ENCODE measurements around the gene OTOGL. TPM values are rescaled to one million over a fixed set of nuclear protein-coding genes. Genes with fewer than 3 reads are reported as not detected.
A peak's percentile ranks its signal among the peaks of the same experiment; 100 is the strongest.

The OTOGL gene
- total and polyA plus RNA-seq, 12 donors: 0.04 to 0.52 (median 0.13) TPM; not detected in 1

DNA sequence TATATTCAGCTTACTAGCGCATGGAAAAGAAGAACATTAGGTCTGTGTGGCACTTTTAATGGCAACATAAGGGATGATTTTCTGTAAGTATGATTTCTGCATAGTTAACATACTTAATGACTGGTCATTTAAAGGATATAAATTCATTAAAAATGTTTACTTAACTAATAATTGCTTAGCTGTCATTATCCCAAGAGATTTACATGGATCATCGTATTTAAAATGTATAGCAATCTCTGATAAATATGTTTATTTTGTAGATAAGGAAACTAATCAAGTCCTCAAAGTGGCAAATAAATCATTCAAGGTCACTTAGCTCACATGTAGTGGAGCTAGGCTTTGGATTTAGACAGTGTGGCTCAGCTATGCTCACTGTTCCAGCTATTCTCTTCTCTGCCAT lies 158.6 kb downstream of the OTOGL start:
- 48 to 68% (median 61%) methylated on average over 2 of the region's 2 CpGs for WGBS, 4 donors
- no peaks in the 10 kb centered on the region for H3K9me3 ChIP-seq (replicated peaks in 1 of 3)

DNA sequence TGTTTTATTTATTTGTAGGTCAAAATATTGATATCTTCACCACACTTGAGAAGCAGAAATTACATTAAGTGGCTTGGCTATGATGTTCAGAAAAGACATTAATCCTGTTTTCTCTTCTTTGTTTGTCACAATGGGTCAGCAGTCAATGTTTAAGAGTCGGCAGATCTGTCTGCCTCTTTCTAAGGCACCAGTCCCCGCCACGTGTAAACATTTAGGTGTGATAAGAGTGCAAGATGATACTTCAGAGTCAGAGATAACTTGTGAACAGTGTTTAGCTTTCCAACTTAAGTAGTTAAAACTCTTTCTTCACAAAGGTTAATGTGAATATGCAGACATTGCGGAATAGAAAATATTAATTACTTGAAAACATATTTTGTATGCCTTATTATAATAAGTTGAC lies 160.9 kb downstream of the OTOGL start:
- no peak overlapping the region for H3K27ac ChIP-seq
- no peaks in the 10 kb centered on the region for H3K4me1 ChIP-seq (replicated peaks in 1 of 2)
- intact Hi-C loops (cut with DNase I): loop anchor here in 1 of 2 donors (10.0 kb wide), 2 partner anchors 705 to 855 kb away; no protein-coding TSS in a partner anchor
- WGBS, 4 donors: 64 to 72% (median 65%) methylated on average over 4 of the region's 4 CpGs
- DNase-seq: no peak
- peaks cover 5% of the 10 kb centered on the region for H3K27me3 ChIP-seq
- TF ChIP-seq POLR2A (IDR thresholded peaks at IDR 0.05) (no peak), CTCF (IDR thresholded peaks at IDR 0.05) (no peak)
- H3K9me3 ChIP-seq (replicated peaks in 1 of 3): no peaks in the 10 kb centered on the region
- no peaks in the 10 kb centered on the region for H3K36me3 ChIP-seq (replicated peaks in 1 of 2)
- H3K4me3 ChIP-seq: peak overlapping the region in 1 of 4 donors; percentile 6

More for the DNA sequence above, 158.6 kb downstream of the OTOGL start:
- TF ChIP-seq POLR2A (IDR thresholded peaks at IDR 0.05) (no peak), CTCF (IDR thresholded peaks at IDR 0.05) (no peak)
- DNase-seq: no peak
- intact Hi-C loops (cut with DNase I): no loop called here
- Histone ChIP-seq H3K4me1 (replicated peaks in 1 of 2) (no peaks in the 10 kb centered on the region), H3K27ac (no peak overlapping the region), H3K4me3 (no peak overlapping the region), H3K27me3 (peaks cover 5% of the 10 kb centered on the region), H3K36me3 (replicated peaks in 1 of 2) (no peaks in the 10 kb centered on the region)

GRCh38 chr12:80261403-80261802 lies 162.1 kb downstream of the OTOGL start:
- H3K36me3 ChIP-seq (replicated peaks in 1 of 2): no peaks in the 10 kb centered on the region
- TF ChIP-seq CTCF (IDR thresholded peaks at IDR 0.05) (no peak), POLR2A (IDR thresholded peaks at IDR 0.05) (no peak)
- intact Hi-C loops (cut with DNase I): loop anchor here in 1 of 2 donors (10.0 kb wide), 2 partner anchors 707 to 857 kb away; no protein-coding TSS in a partner anchor
- H3K27me3 ChIP-seq: peaks cover 5% of the 10 kb centered on the region
- H3K4me1 ChIP-seq (replicated peaks in 1 of 2): no peaks in the 10 kb centered on the region
- H3K4me3 ChIP-seq: no peak overlapping the region
- 73 to 79% (median 77%) methylated on average over 3 of the region's 3 CpGs for WGBS, 4 donors
- H3K9me3 ChIP-seq (replicated peaks in 1 of 3): no peaks in the 10 kb centered on the region
- no peak overlapping the region for H3K27ac ChIP-seq
- DNase-seq: no peak

DNA sequence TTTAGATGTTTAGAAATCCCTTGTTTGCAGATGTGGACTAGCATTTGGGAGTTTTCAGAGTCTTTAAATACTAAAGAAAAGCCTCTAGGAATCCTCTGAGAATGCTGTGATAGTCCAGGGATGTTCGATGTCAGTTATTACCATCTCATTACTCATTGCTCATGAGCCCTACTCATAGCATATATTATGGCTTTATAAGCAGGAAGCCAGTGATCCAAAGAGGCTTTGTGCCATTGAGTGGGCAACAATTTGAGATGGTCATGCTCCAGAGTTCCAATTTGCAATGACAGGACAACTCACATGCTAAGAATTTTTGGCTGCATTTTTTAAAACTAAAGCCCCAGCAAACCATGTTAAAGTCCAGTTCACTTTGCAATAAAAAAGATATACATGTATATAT lies 163.0 kb downstream of the OTOGL start:
- Histone ChIP-seq H3K27ac (no peak overlapping the region), H3K4me3 (no peak overlapping the region), H3K4me1 (replicated peaks in 1 of 2) (no peaks in the 10 kb centered on the region), H3K27me3 (peaks cover 5% of the 10 kb centered on the region), H3K9me3 (replicated peaks in 1 of 3) (no peaks in the 10 kb centered on the region), H3K36me3 (replicated peaks in 1 of 2) (no peaks in the 10 kb centered on the region)
- no peak for DNase-seq
- intact Hi-C loops (cut with DNase I): loop anchor here in 1 of 2 donors (10.0 kb wide), 2 partner anchors 708 to 858 kb away; no protein-coding TSS in a partner anchor
- 73 to 87% (median 82%) methylated on average over 1 of the region's 1 CpG for WGBS, 4 donors
- no peak for TF ChIP-seq POLR2A (IDR thresholded peaks at IDR 0.05)
- no peak for TF ChIP-seq CTCF (IDR thresholded peaks at IDR 0.05)

All from adrenal gland (tissue), 12 donors.